HL-60 (cell line): ENCODE measurements around the gene GSTP1.

Experiments
- CTCF ChIP-seq: IDR thresholded peaks from one replicate; pipeline ENCODE4 v1.5.1; 2011; ENCODE audit warnings: low read length, control low read depth, inconsistent platforms; ENCODE audit not compliant: insufficient read depth
- POLR2AphosphoS5 ChIP-seq: IDR thresholded peaks from 2 replicates; pipeline ENCODE4 v1.6.1; 2012; ENCODE audit warnings: low read depth
- SPI1 ChIP-seq: IDR thresholded peaks from 2 replicates; pipeline ENCODE4 v1.6.1; 2012; ENCODE audit warnings: low read depth, mild to moderate bottlenecking, borderline replicate concordance

DNA sequence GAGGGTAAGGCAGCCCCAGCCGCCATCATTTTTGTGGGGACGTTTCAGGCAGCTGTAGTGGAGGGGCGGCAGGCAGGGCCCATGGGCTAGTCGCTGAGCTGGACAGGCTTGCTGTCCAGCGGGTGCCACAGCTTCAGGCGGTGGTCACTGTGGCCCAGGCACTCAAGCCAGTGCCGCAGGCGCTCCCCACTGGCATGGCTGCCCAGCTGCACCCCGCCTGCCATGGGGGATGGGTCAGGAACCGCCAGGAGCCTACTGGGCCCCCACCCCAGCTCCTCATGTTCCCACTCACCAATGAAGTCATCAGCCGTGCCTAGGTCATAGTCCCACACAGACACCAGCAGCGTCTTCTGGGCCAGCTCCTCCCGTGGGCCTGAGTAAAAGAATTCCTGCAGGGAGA is 29.1 kb downstream of the GSTP1 start:
- TF ChIP-seq CTCF (no peak), POLR2AphosphoS5 (no peak), SPI1 (no peak)
